ENCODE results near the gene CPLX3. TPM values are rescaled to one million over a fixed set of nuclear protein-coding genes. Genes with fewer than 3 reads are reported as not detected.
A peak's percentile ranks its signal among the peaks of the same experiment; 100 is the strongest.

Gene CPLX3
- total and polyA plus RNA-seq, 10 of the 15 experiments (the other 5 are each of a cell fraction or from before 2014, with no cell fraction given), result 0.02 to 0.04 TPM; not detected in 8

- TF ChIP-seq SKIL (IDR thresholded peaks at IDR 0.05; ENCODE audit: low read depth, poor library complexity, severe bottlenecking), result peak; percentile 45
- TF ChIP-seq NRF1 (conservative IDR thresholded peaks at IDR 0.05; ENCODE audit: low read depth, low read length), result no peak
- TF ChIP-seq, protein P1, sequence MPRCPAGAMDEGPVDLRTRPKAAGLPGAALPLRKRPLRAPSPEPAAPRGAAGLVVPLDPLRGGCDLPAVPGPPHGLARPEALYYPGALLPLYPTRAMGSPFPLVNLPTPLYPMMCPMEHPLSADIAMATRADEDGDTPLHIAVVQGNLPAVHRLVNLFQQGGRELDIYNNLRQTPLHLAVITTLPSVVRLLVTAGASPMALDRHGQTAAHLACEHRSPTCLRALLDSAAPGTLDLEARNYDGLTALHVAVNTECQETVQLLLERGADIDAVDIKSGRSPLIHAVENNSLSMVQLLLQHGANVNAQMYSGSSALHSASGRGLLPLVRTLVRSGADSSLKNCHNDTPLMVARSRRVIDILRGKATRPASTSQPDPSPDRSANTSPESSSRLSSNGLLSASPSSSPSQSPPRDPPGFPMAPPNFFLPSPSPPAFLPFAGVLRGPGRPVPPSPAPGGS (IDR thresholded peaks at IDR 0.05; ENCODE audit: borderline replicate concordance, insufficient read depth, low read depth, low read length, poor library complexity, severe bottlenecking), result no peak
- no peak for TF ChIP-seq ZZZ3 (IDR thresholded peaks at IDR 0.05; ENCODE audit: control insufficient read depth, insufficient read length, low read depth)
- no peak for TF ChIP-seq KDM1A (IDR thresholded peaks at IDR 0.05; ENCODE audit: borderline replicate concordance)
- TF ChIP-seq HCFC1 (IDR thresholded peaks at IDR 0.05; ENCODE audit: low read length), result no peak
- peak; percentile 56; the same call in 1 of the 2 replicates for TF ChIP-seq JUNB (IDR thresholded peaks at IDR 0.05)
- TF ChIP-seq ZNF622 (IDR thresholded peaks at IDR 0.05), result no peak
- TF ChIP-seq CHD4 (IDR thresholded peaks at IDR 0.05), result no peak
- TF ChIP-seq ZBED1 (IDR thresholded peaks at IDR 0.05; ENCODE audit: borderline replicate concordance), result peak; percentile 60; the same call in 1 of the 2 replicates
- no peak; the same call in 1 of the 2 replicates for TF ChIP-seq CREM (IDR thresholded peaks at IDR 0.05; ENCODE audit: low read depth)
- TF ChIP-seq RB1 (IDR thresholded peaks at IDR 0.05; ENCODE audit: borderline replicate concordance), result no peak
- no peak for TF ChIP-seq NR2C1 (IDR thresholded peaks at IDR 0.05)
- no peak for TF ChIP-seq KAT2A (conservative IDR thresholded peaks at IDR 0.05; ENCODE audit: control insufficient read depth, low read depth, low read length)
- no peak for TF ChIP-seq ZNF274 (IDR thresholded peaks at IDR 0.05; ENCODE audit: insufficient read depth, insufficient read length)
- TF ChIP-seq YY1 (IDR thresholded peaks at IDR 0.05; ENCODE audit: low read depth, low read length), result peak; percentile 22; the same call in 1 of the 2 replicates
- peak; percentile 71; the same call in 1 of the 2 replicates for TF ChIP-seq CBFB (IDR thresholded peaks at IDR 0.05; ENCODE audit: low read depth)
- TF ChIP-seq, protein P2, sequence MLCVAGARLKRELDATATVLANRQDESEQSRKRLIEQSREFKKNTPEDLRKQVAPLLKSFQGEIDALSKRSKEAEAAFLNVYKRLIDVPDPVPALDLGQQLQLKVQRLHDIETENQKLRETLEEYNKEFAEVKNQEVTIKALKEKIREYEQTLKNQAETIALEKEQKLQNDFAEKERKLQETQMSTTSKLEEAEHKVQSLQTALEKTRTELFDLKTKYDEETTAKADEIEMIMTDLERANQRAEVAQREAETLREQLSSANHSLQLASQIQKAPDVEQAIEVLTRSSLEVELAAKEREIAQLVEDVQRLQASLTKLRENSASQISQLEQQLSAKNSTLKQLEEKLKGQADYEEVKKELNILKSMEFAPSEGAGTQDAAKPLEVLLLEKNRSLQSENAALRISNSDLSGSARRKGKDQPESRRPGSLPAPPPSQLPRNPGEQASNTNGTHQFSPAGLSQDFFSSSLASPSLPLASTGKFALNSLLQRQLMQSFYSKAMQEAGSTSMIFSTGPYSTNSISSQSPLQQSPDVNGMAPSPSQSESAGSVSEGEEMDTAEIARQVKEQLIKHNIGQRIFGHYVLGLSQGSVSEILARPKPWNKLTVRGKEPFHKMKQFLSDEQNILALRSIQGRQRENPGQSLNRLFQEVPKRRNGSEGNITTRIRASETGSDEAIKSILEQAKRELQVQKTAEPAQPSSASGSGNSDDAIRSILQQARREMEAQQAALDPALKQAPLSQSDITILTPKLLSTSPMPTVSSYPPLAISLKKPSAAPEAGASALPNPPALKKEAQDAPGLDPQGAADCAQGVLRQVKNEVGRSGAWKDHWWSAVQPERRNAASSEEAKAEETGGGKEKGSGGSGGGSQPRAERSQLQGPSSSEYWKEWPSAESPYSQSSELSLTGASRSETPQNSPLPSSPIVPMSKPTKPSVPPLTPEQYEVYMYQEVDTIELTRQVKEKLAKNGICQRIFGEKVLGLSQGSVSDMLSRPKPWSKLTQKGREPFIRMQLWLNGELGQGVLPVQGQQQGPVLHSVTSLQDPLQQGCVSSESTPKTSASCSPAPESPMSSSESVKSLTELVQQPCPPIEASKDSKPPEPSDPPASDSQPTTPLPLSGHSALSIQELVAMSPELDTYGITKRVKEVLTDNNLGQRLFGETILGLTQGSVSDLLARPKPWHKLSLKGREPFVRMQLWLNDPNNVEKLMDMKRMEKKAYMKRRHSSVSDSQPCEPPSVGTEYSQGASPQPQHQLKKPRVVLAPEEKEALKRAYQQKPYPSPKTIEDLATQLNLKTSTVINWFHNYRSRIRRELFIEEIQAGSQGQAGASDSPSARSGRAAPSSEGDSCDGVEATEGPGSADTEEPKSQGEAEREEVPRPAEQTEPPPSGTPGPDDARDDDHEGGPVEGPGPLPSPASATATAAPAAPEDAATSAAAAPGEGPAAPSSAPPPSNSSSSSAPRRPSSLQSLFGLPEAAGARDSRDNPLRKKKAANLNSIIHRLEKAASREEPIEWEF (IDR thresholded peaks at IDR 0.05; ENCODE audit: insufficient replicate concordance, low read depth, low read length), result no peak
- peak; percentile 83 for TF ChIP-seq SPI1 (IDR thresholded peaks at IDR 0.05; ENCODE audit: borderline replicate concordance, insufficient read depth, low read depth, low read length)
- no peak for TF ChIP-seq RAD21 (IDR thresholded peaks at IDR 0.05; ENCODE audit: insufficient read depth, low read depth, low read length)
- TF ChIP-seq MYB (IDR thresholded peaks at IDR 0.05; ENCODE audit: borderline replicate concordance, low read depth, low read length), result no peak
- no peak for TF ChIP-seq LARP7 (IDR thresholded peaks at IDR 0.05)
- no peak for TF ChIP-seq MXI1 (IDR thresholded peaks at IDR 0.05; ENCODE audit: low read depth, low read length)
- TF ChIP-seq ATF7 (IDR thresholded peaks at IDR 0.05; ENCODE audit: low read depth), result peak; percentile 23; the same call in 1 of the 2 replicates
These were observed 30.7 kb downstream of the CPLX3 start (continued) for GRCh38 chr15:74857082-74857655.

Measured in GM12878 (cell line).